ENCODE results near the gene CCL5.

Gene CCL5

GRCh38 chr17:35868737-35869136 lies 11.4 kb downstream of the CCL5 start, which contains the start of gene HEATR9:
HEATR9 (minus strand) TSS chr17:35868891; CDS start chr17:35868742, 149 bp downstream.
- TF ChIP-seq POLR2A (IDR thresholded peaks at IDR 0.05; ENCODE audit: low read depth, low read length): no peak
- DNase-seq (ENCODE audit: insufficient read length, low spot score): no peak
- FAIRE-seq: no peak

GRCh38 chr17:35867574-35867973 lies 12.6 kb downstream of the CCL5 start:
- DNase-seq (ENCODE audit: insufficient read length, low spot score) (no peak), FAIRE-seq (no peak)
- TF ChIP-seq POLR2A (IDR thresholded peaks at IDR 0.05; ENCODE audit: low read depth, low read length): no peak

- no peak for DNase-seq (ENCODE audit: insufficient read length, low spot score)
- FAIRE-seq: no peak
- no peak for TF ChIP-seq POLR2A (IDR thresholded peaks at IDR 0.05; ENCODE audit: low read depth, low read length)
Observed at GRCh38 chr17:35866341-35866950, 13.7 kb downstream of the CCL5 start.

DNA sequence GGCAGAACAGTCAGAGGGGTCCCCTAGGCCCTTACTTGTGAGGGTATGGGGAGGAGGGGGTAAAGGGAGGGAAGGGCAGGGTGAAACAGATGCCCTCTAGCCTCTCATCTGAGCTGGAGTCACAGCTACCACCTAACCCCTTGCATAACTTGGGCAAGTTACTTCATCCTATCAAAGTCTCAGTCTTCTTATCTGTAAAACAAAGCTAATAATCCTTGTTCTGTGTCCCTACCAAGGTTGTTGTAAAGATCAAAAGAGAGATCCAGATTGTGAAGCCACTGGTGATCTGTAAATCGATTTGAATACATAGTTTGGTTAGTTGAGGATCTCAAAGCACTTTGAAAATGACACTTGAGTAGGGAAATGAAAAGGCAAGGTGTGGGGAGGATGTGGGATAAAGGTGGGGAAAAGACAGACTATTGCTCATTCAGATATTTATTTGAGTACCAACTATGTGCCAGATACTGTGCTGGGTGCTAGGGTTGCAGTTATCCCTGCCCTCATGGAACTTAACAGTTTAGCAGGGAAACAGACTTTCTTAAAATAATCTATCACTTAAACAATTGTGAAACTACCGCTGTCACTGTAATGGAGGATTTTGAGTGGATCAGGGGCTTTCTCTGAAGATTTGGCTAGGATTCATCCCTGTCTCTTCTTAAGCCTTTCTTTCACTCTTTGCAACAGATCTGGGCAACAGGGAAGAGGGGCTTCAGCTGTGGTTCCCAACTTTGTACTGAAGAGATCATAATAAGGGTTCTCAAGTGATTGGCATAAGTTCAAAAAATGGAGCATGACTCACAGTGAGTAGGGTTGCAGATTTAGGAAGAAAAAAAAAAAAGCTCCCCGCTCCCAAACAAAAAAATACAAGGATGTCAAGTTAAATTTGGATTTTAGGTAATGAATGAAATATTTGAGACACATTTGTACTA lies 14.5 kb downstream of the CCL5 start:
- DNase-seq (ENCODE audit: insufficient read length, low spot score): no peak
- FAIRE-seq: no peak
- TF ChIP-seq POLR2A (IDR thresholded peaks at IDR 0.05; ENCODE audit: low read depth, low read length): no peak

GRCh38 chr17:35864853-35865252 lies 15.3 kb downstream of the CCL5 start:
- TF ChIP-seq POLR2A (IDR thresholded peaks at IDR 0.05; ENCODE audit: low read depth, low read length): no peak
- DNase-seq (ENCODE audit: insufficient read length, low spot score) (no peak), FAIRE-seq (no peak)

DNA sequence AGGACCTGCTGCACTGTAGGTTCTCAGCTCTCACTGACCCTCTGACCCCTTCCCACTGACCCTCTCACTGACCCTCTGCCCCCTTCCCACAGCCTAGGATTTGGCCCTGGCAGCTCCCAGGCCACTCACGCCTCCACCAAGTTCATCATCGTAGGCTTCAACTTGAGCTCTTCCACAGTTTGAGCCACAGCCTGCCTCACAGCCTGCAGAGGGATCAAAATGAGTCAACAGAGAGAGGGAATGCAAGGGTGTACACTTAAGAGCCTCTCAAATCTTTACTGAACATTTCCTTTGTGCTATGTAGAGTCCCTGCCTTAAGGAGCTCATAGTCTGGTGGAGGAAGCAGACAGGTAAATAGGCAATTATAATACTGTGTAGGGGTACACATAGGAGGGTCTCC lies 23.6 kb downstream of the CCL5 start:
- DNase-seq (ENCODE audit: insufficient read length, low spot score): no peak
- no peak for TF ChIP-seq POLR2A (IDR thresholded peaks at IDR 0.05; ENCODE audit: low read depth, low read length)
- no peak for FAIRE-seq

GRCh38 chr17:35855965-35856364 lies 24.2 kb downstream of the CCL5 start:
- FAIRE-seq (no peak), DNase-seq (ENCODE audit: insufficient read length, low spot score) (no peak)
- TF ChIP-seq POLR2A (IDR thresholded peaks at IDR 0.05; ENCODE audit: low read depth, low read length): no peak

- FAIRE-seq (no peak), DNase-seq (ENCODE audit: insufficient read length, low spot score) (no peak)
- TF ChIP-seq POLR2A (IDR thresholded peaks at IDR 0.05; ENCODE audit: low read depth, low read length): no peak
Observed at GRCh38 chr17:35849469-35850348, 30.5 kb downstream of the CCL5 start.

DNA sequence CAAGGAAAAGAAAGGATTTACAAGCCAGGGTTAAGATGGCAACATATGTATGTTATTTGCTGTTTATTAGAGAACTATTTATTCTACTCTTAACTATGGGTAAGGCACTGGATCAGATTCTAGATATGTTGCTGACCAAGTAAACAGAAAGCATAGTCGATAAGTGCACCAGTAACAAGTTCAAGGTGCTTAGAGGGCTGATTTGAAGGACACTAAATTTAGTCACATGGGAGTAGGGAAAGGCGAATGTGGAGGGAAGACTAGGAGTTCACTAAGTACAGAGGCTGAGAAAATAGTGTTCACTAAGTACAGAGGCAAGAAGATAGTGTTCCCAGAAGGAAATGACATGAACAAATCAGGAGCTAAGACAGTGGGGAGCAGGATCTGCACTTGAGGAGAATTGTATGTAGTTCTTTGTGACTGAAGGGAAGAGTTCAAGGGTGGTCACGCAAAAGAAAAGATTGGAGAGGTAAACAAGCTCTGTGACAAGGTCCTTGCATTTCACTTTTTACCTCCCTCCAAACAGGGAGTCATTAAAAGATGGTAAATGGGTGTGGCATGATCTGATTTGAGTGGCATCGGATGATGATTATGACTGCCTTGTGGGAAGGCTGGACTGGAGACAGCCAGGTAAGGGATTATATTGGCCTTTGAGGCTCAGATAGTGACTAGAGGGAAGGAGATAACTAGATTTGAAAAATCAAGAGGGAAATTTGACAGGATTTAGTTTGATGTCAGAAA lies 32.4 kb downstream of the CCL5 start:
- TF ChIP-seq POLR2A (IDR thresholded peaks at IDR 0.05; ENCODE audit: low read depth, low read length): no peak
- FAIRE-seq (no peak), DNase-seq (ENCODE audit: insufficient read length, low spot score) (no peak)

DNA sequence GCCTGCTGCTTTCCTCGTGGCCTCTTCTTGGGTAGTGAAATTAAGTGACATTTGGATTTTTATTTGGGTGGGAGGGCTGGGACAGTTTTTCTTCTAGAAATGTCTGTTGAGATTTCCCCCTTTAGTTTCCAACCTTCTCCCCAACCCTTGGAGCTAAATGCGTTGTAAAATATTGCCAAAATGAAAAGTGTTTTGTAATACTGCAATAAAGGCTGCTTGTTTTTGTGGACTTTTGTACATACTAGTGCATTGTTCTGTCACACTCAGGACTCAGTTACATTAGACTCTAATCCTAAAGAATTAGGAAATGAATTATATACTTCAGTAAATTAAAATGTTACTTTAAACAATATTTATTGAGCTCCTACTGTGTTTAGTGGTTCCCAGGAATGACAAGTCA lies 33.2 kb downstream of the CCL5 start:
- DNase-seq (ENCODE audit: insufficient read length, low spot score) (no peak), FAIRE-seq (no peak)
- TF ChIP-seq POLR2A (IDR thresholded peaks at IDR 0.05; ENCODE audit: low read depth, low read length): no peak

DNA sequence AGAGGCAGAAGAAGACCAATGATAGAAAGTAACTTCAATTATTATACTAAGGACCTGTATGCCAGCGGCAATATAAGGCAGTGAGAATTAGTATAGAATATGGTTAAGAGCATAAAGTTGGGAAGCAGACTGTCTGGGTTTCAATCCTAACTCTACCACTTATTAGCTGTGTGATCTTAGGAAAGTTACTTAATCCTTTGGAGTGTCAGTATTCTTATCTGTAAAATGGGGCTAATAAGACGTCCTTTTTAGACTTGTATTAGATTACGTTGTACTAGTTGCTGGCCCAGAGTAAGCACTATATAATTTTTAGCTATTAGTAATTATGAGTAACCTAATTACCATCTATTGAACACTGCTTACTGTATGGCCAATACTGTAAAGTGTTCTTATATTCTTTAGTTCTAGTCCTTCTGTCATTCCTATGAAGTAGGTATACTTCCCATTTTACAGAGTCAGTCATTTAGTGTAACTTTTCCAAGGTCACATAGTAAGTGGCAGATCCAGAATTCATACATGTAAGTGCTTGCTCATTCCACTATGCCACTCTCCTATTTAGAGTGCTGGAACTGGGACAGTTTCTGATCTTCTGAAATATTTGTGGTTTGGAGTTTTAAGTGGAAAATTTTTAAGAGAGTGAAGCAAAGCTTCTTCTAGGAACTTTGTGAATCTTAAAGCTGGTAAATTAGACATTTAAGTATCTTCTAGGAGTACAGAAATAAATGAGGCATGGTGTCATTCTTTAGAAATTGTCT lies 33.9 kb downstream of the CCL5 start:
- no peak for FAIRE-seq
- TF ChIP-seq POLR2A (IDR thresholded peaks at IDR 0.05; ENCODE audit: low read depth, low read length): no peak
- no peak for DNase-seq (ENCODE audit: insufficient read length, low spot score)

DNA sequence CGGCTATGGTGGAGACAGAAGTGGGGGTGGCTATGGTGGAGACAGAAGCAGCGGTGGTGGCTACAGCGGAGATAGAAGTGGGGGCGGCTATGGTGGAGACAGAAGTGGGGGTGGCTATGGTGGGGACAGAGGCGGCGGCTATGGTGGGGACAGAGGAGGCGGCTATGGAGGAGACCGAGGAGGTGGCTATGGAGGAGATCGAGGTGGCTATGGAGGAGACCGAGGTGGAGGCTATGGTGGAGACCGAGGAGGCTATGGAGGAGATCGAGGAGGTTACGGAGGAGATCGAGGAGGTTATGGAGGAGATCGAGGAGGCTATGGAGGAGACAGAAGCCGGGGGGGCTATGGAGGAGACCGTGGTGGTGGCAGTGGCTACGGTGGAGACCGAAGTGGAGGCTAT lies 35.6 kb downstream of the CCL5 start:
- TF ChIP-seq POLR2A (IDR thresholded peaks at IDR 0.05; ENCODE audit: low read depth, low read length): no peak
- DNase-seq (ENCODE audit: insufficient read length, low spot score) (no peak), FAIRE-seq (no peak)

DNA sequence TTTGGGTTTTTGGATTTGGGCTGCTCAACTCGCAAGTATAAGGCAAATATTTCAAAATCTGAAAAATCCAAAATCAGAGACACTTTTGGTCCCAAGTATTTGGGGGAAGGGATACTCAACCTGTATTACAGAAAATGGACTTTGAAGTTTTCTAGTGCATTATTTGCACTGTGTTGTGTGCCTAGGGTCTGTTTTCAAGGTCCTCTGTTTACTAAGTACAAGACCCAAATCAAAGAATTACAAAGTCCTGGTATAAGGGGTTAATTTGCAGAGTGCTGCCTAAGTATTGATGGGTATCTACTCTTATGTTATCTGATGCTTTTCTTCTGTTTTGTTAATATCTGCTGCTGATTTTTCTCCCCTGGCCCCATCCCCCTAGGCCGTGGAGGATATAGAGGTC lies 36.5 kb downstream of the CCL5 start:
- FAIRE-seq (no peak), DNase-seq (ENCODE audit: insufficient read length, low spot score) (no peak)
- no peak for TF ChIP-seq POLR2A (IDR thresholded peaks at IDR 0.05; ENCODE audit: low read depth, low read length)

Data from H54 (cell line).